HG03457 (cell line): Measurements from ENCODE around the gene METTL16.

Source experiments
- ATAC-seq: cut with Tn5 transposase; IDR thresholded peaks from one replicate; pipeline ENCODE4 v1.9.1; 2021; ENCODE audit warnings: moderate number of reproducible peaks; ENCODE audit not compliant: unreplicated experiment

Gene METTL16

DNA sequence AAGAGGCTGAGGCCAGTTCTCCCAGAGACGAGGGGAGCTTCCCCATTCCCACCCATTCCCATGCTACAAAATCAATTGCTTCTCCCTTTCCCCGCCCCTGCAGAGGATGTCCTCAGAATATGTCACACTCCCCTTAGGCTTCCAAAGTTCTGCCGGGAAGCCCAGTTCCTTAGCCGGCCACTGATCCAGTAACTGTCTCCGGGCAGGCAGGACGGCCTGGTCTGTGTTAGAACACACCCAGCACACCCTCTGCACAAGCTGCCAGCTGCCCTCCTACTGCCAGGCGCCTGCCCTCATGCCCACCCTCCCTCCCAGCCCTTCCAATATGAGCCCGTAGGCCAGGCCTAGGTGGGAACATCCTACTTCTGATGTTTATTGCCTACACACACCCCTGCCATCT, 143.3 kb downstream of the METTL16 start:
- ATAC-seq = no peak

DNA sequence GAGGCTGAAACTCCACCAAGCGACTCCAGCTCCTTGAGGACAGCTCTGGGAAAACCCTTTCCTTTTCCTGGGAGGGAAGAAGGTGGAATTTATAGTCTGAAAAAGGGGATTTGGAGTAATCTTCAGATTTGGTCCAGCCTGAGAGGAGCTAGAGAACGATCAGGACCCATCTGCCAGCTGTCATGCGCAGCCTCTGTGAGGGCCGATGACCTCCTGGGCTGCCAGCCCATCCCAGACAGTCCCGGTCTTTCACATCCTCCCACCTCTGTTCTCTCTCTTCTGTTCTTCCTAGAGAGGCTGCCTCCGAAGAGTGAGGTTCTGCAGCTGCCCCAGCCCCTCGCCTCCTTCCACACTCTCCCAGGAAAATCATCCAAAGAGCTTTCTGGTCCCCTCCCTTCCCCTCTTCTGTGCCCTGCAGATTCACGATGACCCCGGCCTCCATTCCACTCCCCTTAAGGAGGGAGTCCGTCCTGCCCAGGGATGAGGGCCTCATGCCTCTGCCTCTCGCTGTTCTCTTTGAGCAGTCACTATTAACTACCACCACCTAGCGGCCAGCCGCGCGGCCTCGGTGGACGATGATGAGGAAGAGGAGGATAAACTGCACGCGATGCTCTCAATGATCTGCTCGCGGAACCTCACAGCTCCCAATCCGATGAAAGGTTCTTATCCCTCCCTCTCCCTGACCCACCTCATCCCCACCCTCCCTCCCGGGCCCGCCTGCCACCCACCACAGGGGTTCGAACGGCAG, 144.8 kb downstream of the METTL16 start:
- no peak for ATAC-seq
